GM12875 (cell line): Measurements from ENCODE around the gene PTPRJ.

Experiments used
- H3K4me3 ChIP-seq: one replicate; pipeline ENCODE4 v1.5.1; 2011; ENCODE audit warnings: low read depth, low read length, control low read depth
- CTCF ChIP-seq: IDR thresholded peaks from 2 replicates; pipeline ENCODE4 v1.5.1; 2011; ENCODE audit warnings: low read depth, mild to moderate bottlenecking, control low read depth, inconsistent platforms, low read length, moderate library complexity, borderline replicate concordance; ENCODE audit not compliant: insufficient read depth

Gene PTPRJ

GRCh38 chr11:47991266-47991830 is 11.0 kb downstream of the PTPRJ start:
- no peak overlapping the region for H3K4me3 ChIP-seq
- TF ChIP-seq CTCF = no peak

- TF ChIP-seq CTCF = no peak
- no peak overlapping the region for H3K4me3 ChIP-seq
These were observed 11.5 kb downstream of the PTPRJ start for GRCh38 chr11:47991894-47992293.

GRCh38 chr11:47992959-47993820 is 12.8 kb downstream of the PTPRJ start:
- no peak for TF ChIP-seq CTCF
- no peak overlapping the region for H3K4me3 ChIP-seq

GRCh38 chr11:47994417-47994816 is 14.1 kb downstream of the PTPRJ start:
- TF ChIP-seq CTCF = no peak
- no peak overlapping the region for H3K4me3 ChIP-seq

GRCh38 chr11:47995360-47995769 is 15.0 kb downstream of the PTPRJ start:
- no peak for TF ChIP-seq CTCF
- no peak overlapping the region for H3K4me3 ChIP-seq

GRCh38 chr11:47997063-47998053 is 17.0 kb downstream of the PTPRJ start:
- TF ChIP-seq CTCF = no peak
- H3K4me3 ChIP-seq = no peak overlapping the region
